ENCODE data around the gene TXLNG.

GRCh38 chrX:16842684-16843083 lies 56.4 kb downstream of the TXLNG start:
- no peak for TF ChIP-seq CTCF (conservative IDR thresholded peaks at IDR 0.05 in 1 of 2, IDR thresholded peaks at IDR 0.05 in 1 of 2; ENCODE audit: extremely low read depth in 1 of 2, insufficient read depth in 1 of 2, low read depth in 1 of 2, low read length in 2 of 2)
- TF ChIP-seq EZH2 (IDR thresholded peaks at IDR 0.05; ENCODE audit: borderline replicate concordance, low read length) = no peak
